Body of pancreas (tissue), 4 donors: Measurements from ENCODE around the gene RPTOR. TPM values are rescaled to one million over a fixed set of nuclear protein-coding genes. Genes with fewer than 3 reads are reported as not detected.

Source experiments
- ATAC-seq: fragments of 150-250 bp; one replicate; pipeline ENCODE4 v1.9.1; 2016
- DNase-seq, 4 donors: peaks; one replicate each; pipeline ENCODE4 v3.0.0-alpha.2; 2019
- H3K27ac ChIP-seq, 4 donors: fragments of 200-600 bp; sonication (generic); 1 replicate in 3 of 4; 2 replicates in 1 of 4; pipeline versions ENCODE4 v1.5.1 to v1.6.1; 2016 to 2019; ENCODE audit warnings: mild to moderate bottlenecking in 1 of 4, mixed read lengths in 1 of 4, moderate library complexity in 1 of 4
- H3K27me3 ChIP-seq, 2 donors: fragments of 200-600 bp; sonication (generic); one replicate each; pipeline ENCODE4 v1.6.0; 2016; ENCODE audit warnings: mild to moderate bottlenecking in 1 of 2
- H3K36me3 ChIP-seq, 2 donors: fragments of 200-600 bp; sonication (generic); replicated peaks in 1 of 2; 2 replicates each; pipeline ENCODE4 v1.5.1; 2016; ENCODE audit warnings: low read depth in 2 of 2; ENCODE audit not compliant: insufficient read depth in 1 of 2
- H3K4me1 ChIP-seq: fragments of 200-600 bp; sonication (generic); one replicate; pipeline ENCODE4 v1.6.0; 2016
- H3K4me3 ChIP-seq, 2 donors: fragments of 200-600 bp; sonication (generic); 1 replicate in 1 of 2; 2 replicates in 1 of 2; pipeline ENCODE4 v1.5.1; 2016 to 2019
- H3K9me3 ChIP-seq, 3 donors: fragments of 200-600 bp; sonication (generic); 1 replicate in 2 of 3; 2 replicates in 1 of 3; pipeline ENCODE4 v1.5.1; 2016
- POLR2A ChIP-seq, 3 donors: fragments of 450-650 bp; IDR thresholded peaks; one replicate each; pipeline ENCODE4 v1.6.1; 2016; ENCODE audit warnings: antibody characterized with exemption in 3 of 3, mild to moderate bottlenecking in 2 of 3
- WGBS, 2 donors: methylation state at CpG; one replicate each; pipeline ENCODE4 v1.1.5; 2017; 5-methylcytosine and 5-hydroxymethylcytosine counted together
- intact Hi-C: fragments of 100-400 bp; cut with DNase I; formaldehyde crosslinking; loops from one replicate; pipeline ENCODE4 v1.15.1; 2023
- total RNA-seq, 2 donors: library from RNA; depleted of rRNA; stranded (reverse); fragments of >200 nt; gene quantifications; one replicate each; pipeline ENCODE4 v1.1.0, GENCODE V29; 2016
- TF ChIP-seq, protein P1 (sequence below), 7 experiments: fragments of 450-650 bp in 4 of 7; fragments of 200-600 bp in 3 of 7; sonication (generic) in 3 of 7; IDR thresholded peaks; one replicate each; pipeline ENCODE4 v1.5.1; 2016 to 2019; ENCODE audit warnings: antibody characterized with exemption in 7 of 7

Gene RPTOR
- total RNA-seq, 2 donors from 2014 or later, result 22.3 to 34.3 TPM

DNA sequence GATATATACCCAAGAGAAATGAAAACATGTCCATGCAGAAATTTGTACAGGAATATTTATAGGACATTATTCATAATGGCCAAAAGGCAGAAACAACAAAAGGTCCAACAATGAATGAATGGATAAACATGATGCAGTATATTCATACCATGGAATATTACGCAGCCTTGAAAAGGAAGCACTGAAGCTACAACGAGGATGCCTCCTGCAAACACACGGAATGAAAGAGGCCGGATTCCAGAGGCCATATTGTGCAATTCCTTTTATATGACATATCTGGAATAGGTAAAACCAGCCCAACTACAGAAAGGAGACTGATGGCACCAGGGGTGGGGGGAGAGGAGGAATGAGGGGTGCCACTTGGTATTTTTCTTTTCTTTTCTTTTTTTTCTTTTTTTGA, 432.5 kb downstream of the RPTOR start:
- no peak overlapping the region for H3K4me3 ChIP-seq
- H3K27me3 ChIP-seq, result peaks cover 0 to 15% of the 10 kb centered on the region in 2 donors
- no peak for TF ChIP-seq POLR2A (IDR thresholded peaks at IDR 0.05)
- TF ChIP-seq, protein P1, sequence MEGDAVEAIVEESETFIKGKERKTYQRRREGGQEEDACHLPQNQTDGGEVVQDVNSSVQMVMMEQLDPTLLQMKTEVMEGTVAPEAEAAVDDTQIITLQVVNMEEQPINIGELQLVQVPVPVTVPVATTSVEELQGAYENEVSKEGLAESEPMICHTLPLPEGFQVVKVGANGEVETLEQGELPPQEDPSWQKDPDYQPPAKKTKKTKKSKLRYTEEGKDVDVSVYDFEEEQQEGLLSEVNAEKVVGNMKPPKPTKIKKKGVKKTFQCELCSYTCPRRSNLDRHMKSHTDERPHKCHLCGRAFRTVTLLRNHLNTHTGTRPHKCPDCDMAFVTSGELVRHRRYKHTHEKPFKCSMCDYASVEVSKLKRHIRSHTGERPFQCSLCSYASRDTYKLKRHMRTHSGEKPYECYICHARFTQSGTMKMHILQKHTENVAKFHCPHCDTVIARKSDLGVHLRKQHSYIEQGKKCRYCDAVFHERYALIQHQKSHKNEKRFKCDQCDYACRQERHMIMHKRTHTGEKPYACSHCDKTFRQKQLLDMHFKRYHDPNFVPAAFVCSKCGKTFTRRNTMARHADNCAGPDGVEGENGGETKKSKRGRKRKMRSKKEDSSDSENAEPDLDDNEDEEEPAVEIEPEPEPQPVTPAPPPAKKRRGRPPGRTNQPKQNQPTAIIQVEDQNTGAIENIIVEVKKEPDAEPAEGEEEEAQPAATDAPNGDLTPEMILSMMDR (IDR thresholded peaks at IDR 0.05), result no peak
- ATAC-seq (no peak), DNase-seq (no peak)
- no peaks in the 10 kb centered on the region for H3K9me3 ChIP-seq
- intact Hi-C loops, result no loop called here
- 72 to 74% methylated on average over 4 of the region's 4 CpGs for WGBS, 2 donors
- no peaks in the 10 kb centered on the region for H3K36me3 ChIP-seq
- peaks cover 7% of the 10 kb centered on the region for H3K4me1 ChIP-seq
- H3K27ac ChIP-seq, result no peak overlapping the region

DNA sequence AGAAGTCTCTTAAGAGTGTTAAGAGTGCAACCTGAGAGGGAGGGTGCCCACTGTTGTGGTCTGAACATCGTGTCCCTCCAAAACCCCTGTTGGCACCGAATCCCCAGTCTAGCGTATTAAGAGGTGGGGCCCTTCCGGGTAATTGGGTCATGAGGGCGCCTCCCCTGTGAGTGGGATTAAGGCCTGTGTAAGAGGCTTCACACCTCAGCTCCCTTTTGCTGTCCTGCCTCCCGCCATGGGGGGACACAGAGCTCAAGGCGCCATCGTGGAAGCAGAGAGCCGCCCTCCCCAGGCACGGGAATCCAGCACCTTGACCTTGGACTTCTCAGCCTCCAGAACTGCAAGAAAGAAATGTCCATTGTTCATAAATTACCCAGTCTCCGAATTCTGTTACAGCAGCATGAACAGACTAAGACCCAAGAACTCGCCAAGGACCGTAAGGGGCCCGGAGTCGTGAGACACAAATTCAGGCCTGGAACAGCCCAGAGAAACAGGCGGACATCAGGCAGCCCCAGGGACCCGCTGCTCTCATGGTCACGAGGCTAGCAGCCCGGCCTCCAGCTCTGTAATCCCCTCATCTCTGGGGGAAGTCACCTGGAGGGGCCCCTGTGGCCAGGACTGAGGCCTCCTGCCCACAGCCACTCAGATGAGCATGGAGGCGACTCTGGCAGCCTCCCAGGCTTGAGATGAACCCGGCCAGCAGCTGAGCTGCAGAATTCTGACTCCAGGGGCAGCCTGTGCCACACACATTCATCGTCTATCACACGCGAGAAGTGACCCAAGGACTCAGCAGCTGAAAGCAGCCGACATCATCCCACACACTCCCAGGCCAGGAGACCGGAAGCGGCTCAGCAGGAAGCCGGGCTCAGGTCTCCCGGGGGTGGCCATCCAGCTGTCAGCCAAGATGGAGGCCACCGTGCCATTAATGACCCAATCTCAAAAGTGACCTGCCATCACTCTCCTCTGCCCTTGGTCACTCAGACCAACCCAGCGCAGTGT, 434.2 kb downstream of the RPTOR start:
- intact Hi-C loops, result no loop called here
- WGBS, 2 donors, result 66 to 72% methylated on average over 24 to 31 of the region's 31 CpGs
- DNase-seq, result no peak
- H3K9me3 ChIP-seq, result no peaks in the 10 kb centered on the region
- H3K27me3 ChIP-seq, result peaks cover 0 to 15% of the 10 kb centered on the region in 2 donors
- TF ChIP-seq POLR2A (IDR thresholded peaks at IDR 0.05), result no peak
- TF ChIP-seq, protein P1 (IDR thresholded peaks at IDR 0.05), result no peak
- peaks cover 7% of the 10 kb centered on the region for H3K4me1 ChIP-seq
- no peak overlapping the region for H3K4me3 ChIP-seq
- no peaks in the 10 kb centered on the region for H3K36me3 ChIP-seq
- H3K27ac ChIP-seq, result no peak overlapping the region
- ATAC-seq, result no peak

DNA sequence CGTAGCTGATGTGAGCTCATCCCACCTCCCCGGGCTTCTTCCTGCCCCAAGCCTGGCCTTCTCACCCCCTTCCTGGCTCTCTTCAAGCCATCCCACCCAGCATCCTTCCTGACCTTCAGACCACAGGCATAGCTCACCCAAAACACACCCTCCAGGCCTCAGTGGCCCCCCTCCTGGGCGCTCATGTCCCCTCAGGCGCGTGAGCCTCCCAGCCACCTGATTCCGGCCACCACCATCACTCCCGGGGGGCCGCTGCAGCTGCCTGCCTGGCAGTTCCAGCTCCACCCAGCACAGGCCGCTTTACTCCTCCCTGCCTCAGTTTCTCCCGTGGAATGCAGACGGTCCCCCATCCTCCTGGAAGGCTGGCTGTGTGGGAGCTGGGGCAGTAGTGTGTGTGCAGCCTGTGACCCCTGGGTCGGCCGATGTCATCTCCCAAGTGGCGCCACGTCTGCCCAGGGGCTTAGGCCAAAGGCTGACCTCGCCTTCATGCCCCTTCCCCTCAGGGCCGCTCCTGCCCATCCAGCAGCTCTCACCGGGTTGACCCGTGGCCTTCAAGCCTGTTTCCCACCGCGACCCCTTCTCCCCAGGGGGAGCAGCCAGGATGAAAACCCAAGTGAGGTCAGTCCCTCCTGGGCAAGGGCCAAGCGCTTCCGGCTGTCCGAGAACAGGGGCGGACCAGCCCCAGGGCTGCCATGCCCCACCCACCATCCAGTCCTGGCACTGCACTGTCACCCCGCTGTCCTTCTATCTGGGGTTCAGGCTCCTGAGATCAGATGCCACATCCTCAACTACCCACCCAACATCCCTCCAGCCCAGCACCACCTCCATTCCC, 435.1 kb downstream of the RPTOR start:
- 71 to 72% methylated on average over 21 to 26 of the region's 26 CpGs for WGBS, 2 donors
- no peak for TF ChIP-seq POLR2A (IDR thresholded peaks at IDR 0.05)
- TF ChIP-seq, protein P1 (IDR thresholded peaks at IDR 0.05), result no peak
- H3K27me3 ChIP-seq, result peaks cover 0 to 15% of the 10 kb centered on the region in 2 donors
- H3K27ac ChIP-seq, result no peak overlapping the region
- no peaks in the 10 kb centered on the region for H3K9me3 ChIP-seq
- no peak for DNase-seq
- ATAC-seq, result no peak
- H3K4me3 ChIP-seq, result no peak overlapping the region
- intact Hi-C loops, result loop anchor here (5.0 kb wide), 1 partner anchor 557 kb away; no protein-coding TSS in a partner anchor
- H3K4me1 ChIP-seq, result peaks cover 7% of the 10 kb centered on the region
- H3K36me3 ChIP-seq, result no peaks in the 10 kb centered on the region

DNA sequence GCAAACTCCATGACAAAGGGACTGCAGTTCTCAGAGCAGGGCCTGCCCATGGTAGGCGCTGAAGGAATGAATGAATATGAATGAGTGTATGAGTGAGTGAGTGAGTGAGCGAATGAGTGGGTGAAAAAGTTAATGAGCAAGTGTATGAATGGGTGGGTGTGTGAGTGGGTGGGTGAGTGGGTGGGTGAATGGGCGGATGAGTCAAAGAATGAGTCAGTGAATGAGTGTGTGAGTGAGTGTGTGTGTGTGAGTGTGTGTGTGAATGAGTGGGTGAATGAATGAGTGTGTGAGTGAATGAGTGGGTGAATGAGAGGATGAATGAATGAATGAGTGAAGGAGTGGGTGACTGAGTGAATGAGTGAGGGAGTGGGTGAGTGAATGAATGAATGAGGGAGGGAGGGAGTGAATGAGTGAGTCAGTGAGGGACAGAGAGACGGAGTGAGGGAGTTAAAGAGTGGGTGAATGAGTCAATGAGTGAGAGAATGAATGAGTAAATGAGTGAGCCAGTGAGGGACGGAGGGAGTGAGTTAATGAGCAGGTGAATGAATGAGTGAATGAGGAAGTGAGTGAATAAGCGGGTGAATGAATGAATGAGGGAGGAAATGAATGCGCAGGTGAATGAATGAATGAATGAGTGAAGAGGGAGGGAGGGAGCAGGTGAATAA, 435.9 kb downstream of the RPTOR start:
- peaks cover 7% of the 10 kb centered on the region for H3K4me1 ChIP-seq
- no peak for ATAC-seq
- no peak overlapping the region for H3K4me3 ChIP-seq

More for the DNA sequence above, 435.9 kb downstream of the RPTOR start:
- TF ChIP-seq, protein P1 (IDR thresholded peaks at IDR 0.05), result no peak
- no peak for TF ChIP-seq POLR2A (IDR thresholded peaks at IDR 0.05)
- intact Hi-C loops, result loop anchor here (5.0 kb wide), 1 partner anchor 558 kb away; no protein-coding TSS in a partner anchor
- Histone ChIP-seq H3K27ac (no peak overlapping the region), H3K9me3 (no peaks in the 10 kb centered on the region), H3K27me3 (peaks cover 0 to 15% of the 10 kb centered on the region in 2 donors), H3K36me3 (no peaks in the 10 kb centered on the region)
- DNase-seq, result no peak
- 39 to 52% methylated on average over 7 of the region's 7 CpGs for WGBS, 2 donors
